ENCODE data around the gene PKP4. TPM values are rescaled to one million over a fixed set of nuclear protein-coding genes. Genes with fewer than 3 reads are reported as not detected.

The PKP4 gene
- total and polyA plus RNA-seq, 2 experiments from 2014 or later, result 7.6 to 32.2 TPM

DNA sequence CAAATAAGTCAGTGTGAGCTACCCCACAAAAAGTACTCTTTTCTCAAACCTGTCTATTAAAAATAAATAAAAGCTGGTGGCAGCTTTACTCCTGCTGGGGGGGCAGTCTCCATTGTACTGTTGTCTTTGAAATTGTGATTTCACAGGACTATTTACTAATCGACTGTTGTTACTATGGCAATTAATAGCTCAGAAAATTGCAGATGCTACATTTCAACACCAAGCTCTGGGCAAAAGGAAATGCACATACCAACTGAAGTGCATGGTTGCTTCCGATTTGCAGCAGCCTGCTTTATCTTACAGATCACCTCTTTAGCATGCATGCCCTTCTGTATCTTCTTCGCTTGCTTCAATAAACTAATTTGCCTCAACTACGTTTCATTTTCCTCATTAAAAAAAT, 220.8 kb downstream of the PKP4 start:
- Histone ChIP-seq H3K9ac (no peak overlapping the region), H3K79me2 (ENCODE audit: insufficient read depth) (no peaks in the 10 kb centered on the region), H4K20me1 (ENCODE audit: insufficient read depth) (no peaks in the 10 kb centered on the region), H3K27ac (no peak overlapping the region), H3K4me2 (ENCODE audit: unreplicated experiment) (no peak overlapping the region), H2AFZ (no peak overlapping the region), H3F3A (ENCODE audit: insufficient read depth) (no peaks in the 10 kb centered on the region), H3K27me3 (replicated peaks; ENCODE audit: insufficient read depth) (no peaks in the 10 kb centered on the region), H3K4me1 (ENCODE audit: insufficient read depth) (no peaks in the 10 kb centered on the region), H3K9me3 (ENCODE audit: low read depth) (no peaks in the 10 kb centered on the region), H3K4me3 (no peak overlapping the region), H3K36me3 (ENCODE audit: low read depth) (peaks cover 28% of the 10 kb centered on the region), H3K9me2 (ENCODE audit: insufficient read depth) (no peaks in the 10 kb centered on the region)
- 71 to 76% methylated on average over 4 of the region's 4 CpGs for WGBS, 2 experiments (ENCODE audit: low coverage in 1 of 2, low lambda C conversion rate in 2 of 2, missing lambda C conversion rate in 2 of 2)
- no peak for DNase-seq
- in situ Hi-C loops (cut with MboI), result no loop called here
- TF ChIP-seq EZH2phosphoT487 (IDR thresholded peaks at IDR 0.05; ENCODE audit: insufficient read depth, low read depth) (no peak), EZH2 (IDR thresholded peaks at IDR 0.05; ENCODE audit: insufficient read depth, poor library complexity, severe bottlenecking) (no peak)

DNA sequence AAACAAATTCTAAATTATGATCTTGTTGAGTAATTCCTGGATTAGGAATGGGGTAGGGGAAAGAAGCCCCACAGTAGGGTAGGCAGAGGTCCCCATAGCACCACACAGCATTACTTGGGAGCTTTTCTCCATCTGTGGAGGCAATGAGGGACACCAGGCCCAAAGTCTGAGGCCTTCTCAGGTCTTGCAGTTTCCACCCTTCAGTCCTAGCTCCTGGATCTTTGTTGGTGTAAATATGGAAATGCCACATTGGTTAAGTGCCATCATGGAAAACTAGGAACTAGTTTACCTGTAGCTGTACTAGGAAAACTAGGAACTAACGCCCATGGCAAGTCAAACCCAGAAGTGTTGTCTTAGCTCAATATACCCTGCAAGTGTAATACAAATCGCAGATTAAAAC, 225.1 kb downstream of the PKP4 start:
- H3K4me2 ChIP-seq (ENCODE audit: unreplicated experiment), result no peak overlapping the region
- H3K27me3 ChIP-seq (replicated peaks; ENCODE audit: insufficient read depth), result no peaks in the 10 kb centered on the region
- H3K4me1 ChIP-seq (ENCODE audit: insufficient read depth), result peaks cover 9% of the 10 kb centered on the region
- no peak overlapping the region for H3K9ac ChIP-seq
- H4K20me1 ChIP-seq (ENCODE audit: insufficient read depth), result no peaks in the 10 kb centered on the region
- TF ChIP-seq EZH2phosphoT487 (IDR thresholded peaks at IDR 0.05; ENCODE audit: insufficient read depth, low read depth), result no peak
- TF ChIP-seq EZH2 (IDR thresholded peaks at IDR 0.05; ENCODE audit: insufficient read depth, poor library complexity, severe bottlenecking), result no peak
- H3F3A ChIP-seq (ENCODE audit: insufficient read depth), result peaks cover 8% of the 10 kb centered on the region; the same call in 1 of the 2 replicates
- DNase-seq, result no peak
- 66 to 77% methylated on average over 2 of the region's 2 CpGs for WGBS, 2 experiments (ENCODE audit: low coverage in 1 of 2, low lambda C conversion rate in 2 of 2, missing lambda C conversion rate in 2 of 2)
- no peaks in the 10 kb centered on the region for H3K79me2 ChIP-seq (ENCODE audit: insufficient read depth)
- H2AFZ ChIP-seq, result no peak overlapping the region
- H3K9me2 ChIP-seq (ENCODE audit: insufficient read depth), result no peaks in the 10 kb centered on the region
- H3K4me3 ChIP-seq, result no peak overlapping the region
- peaks cover 14% of the 10 kb centered on the region for H3K36me3 ChIP-seq (ENCODE audit: low read depth)
- in situ Hi-C loops (cut with MboI), result no loop called here
- no peaks in the 10 kb centered on the region for H3K9me3 ChIP-seq (ENCODE audit: low read depth)
- no peak overlapping the region for H3K27ac ChIP-seq

DNA sequence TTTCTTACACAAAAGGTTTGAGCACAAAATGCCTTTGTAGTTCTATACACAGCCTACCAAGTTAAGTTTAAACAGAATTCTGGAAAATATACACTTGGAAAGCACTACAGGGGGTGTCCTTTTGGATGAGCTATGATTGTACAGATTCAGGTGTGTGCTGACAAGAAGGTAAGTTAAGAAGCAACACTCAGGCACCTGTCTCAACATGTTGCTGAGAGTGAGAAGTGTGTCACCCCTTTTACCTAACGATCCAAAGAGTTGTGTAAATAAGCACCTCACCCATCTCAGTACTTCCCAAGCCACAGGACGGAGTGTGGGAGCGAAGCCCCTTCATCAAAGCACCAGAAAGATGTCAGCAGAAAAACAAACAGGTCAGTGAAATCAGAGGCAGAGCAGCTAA, 228.9 kb downstream of the PKP4 start:
- in situ Hi-C loops (cut with MboI), result no loop called here
- Histone ChIP-seq H3K36me3 (ENCODE audit: low read depth) (peaks cover 3% of the 10 kb centered on the region), H3K9me2 (ENCODE audit: insufficient read depth) (no peaks in the 10 kb centered on the region), H3K27ac (no peak overlapping the region), H3K9me3 (ENCODE audit: low read depth) (no peaks in the 10 kb centered on the region), H4K20me1 (ENCODE audit: insufficient read depth) (no peaks in the 10 kb centered on the region), H3K27me3 (replicated peaks; ENCODE audit: insufficient read depth) (no peaks in the 10 kb centered on the region), H3K4me1 (ENCODE audit: insufficient read depth) (peaks cover 19% of the 10 kb centered on the region), H3K9ac (no peak overlapping the region), H3K79me2 (ENCODE audit: insufficient read depth) (no peaks in the 10 kb centered on the region), H3K4me3 (no peak overlapping the region), H2AFZ (no peak overlapping the region), H3K4me2 (ENCODE audit: unreplicated experiment) (no peak overlapping the region), H3F3A (ENCODE audit: insufficient read depth) (peaks cover 8% of the 10 kb centered on the region; the same call in 1 of the 2 replicates)
- TF ChIP-seq EZH2phosphoT487 (IDR thresholded peaks at IDR 0.05; ENCODE audit: insufficient read depth, low read depth) (no peak), EZH2 (IDR thresholded peaks at IDR 0.05; ENCODE audit: insufficient read depth, poor library complexity, severe bottlenecking) (no peak)
- DNase-seq, result no peak
- WGBS, 2 experiments (ENCODE audit: low coverage in 1 of 2, low lambda C conversion rate in 2 of 2, missing lambda C conversion rate in 2 of 2), result 84 to 89% methylated on average over 3 of the region's 3 CpGs

DNA sequence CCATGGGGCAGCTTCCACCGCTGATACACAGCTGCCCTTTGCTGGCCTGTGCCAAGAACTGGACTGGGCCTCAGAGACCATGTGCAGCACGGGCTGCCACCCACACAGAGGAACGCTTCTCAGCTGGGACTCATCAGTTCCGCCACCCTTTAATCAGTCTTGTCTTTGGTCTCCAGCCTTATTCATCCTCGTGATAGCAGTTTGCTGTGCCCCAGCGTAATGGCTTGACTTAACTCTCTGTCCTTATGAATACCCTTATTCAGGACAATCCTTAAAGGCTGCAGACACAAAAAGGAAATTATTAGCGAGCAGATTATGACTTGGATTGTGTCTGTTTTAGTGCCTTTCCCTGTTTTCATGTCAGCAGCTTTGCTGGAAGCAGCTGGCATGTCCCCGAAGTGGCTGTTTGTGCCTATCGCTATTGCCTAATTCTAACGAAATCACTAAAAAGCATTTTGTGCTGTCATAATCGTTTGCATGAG, 229.5 kb downstream of the PKP4 start:
- peak overlapping the region; percentile 30 for H3K4me2 ChIP-seq (ENCODE audit: unreplicated experiment)
- no peak overlapping the region for H3K9ac ChIP-seq
- peak; percentile 68 for DNase-seq
- H3K9me2 ChIP-seq (ENCODE audit: insufficient read depth), result no peaks in the 10 kb centered on the region
- H3K79me2 ChIP-seq (ENCODE audit: insufficient read depth), result no peaks in the 10 kb centered on the region
- H2AFZ ChIP-seq, result peak overlapping the region; percentile 21; the same call in 1 of the 2 replicates
- peaks cover 19% of the 10 kb centered on the region for H3K4me1 ChIP-seq (ENCODE audit: insufficient read depth)
- no peaks in the 10 kb centered on the region for H3K9me3 ChIP-seq (ENCODE audit: low read depth)
- no peaks in the 10 kb centered on the region; the same call in 1 of the 2 replicates for H3K36me3 ChIP-seq (ENCODE audit: low read depth)
- H4K20me1 ChIP-seq (ENCODE audit: insufficient read depth), result no peaks in the 10 kb centered on the region
- no peak overlapping the region for H3K4me3 ChIP-seq
- TF ChIP-seq EZH2 (IDR thresholded peaks at IDR 0.05; ENCODE audit: insufficient read depth, poor library complexity, severe bottlenecking) (no peak), EZH2phosphoT487 (IDR thresholded peaks at IDR 0.05; ENCODE audit: insufficient read depth, low read depth) (no peak)
- H3F3A ChIP-seq (ENCODE audit: insufficient read depth), result peaks cover 8% of the 10 kb centered on the region; the same call in 1 of the 2 replicates
- WGBS, 2 experiments (ENCODE audit: low coverage in 1 of 2, low lambda C conversion rate in 2 of 2, missing lambda C conversion rate in 2 of 2), result 3% methylated on average over 11 of the region's 11 CpGs
- no peaks in the 10 kb centered on the region for H3K27me3 ChIP-seq (replicated peaks; ENCODE audit: insufficient read depth)
- no peak overlapping the region for H3K27ac ChIP-seq
- in situ Hi-C loops (cut with MboI), result no loop called here

Data from GM23248 (cell line).